Tibial nerve (tissue), 3 donors: ENCODE data around the gene SASS6.

Source experiments
- POLR2A ChIP-seq, 2 donors: fragments of 450-650 bp; IDR thresholded peaks; one replicate each; pipeline ENCODE4 v1.6.1; 2017; ENCODE audit warnings: antibody characterized with exemption in 2 of 2, mild to moderate bottlenecking in 2 of 2, moderate library complexity in 2 of 2
- TF ChIP-seq, protein P1 (sequence below), 5 experiments: fragments of 200-600 bp in 3 of 5; fragments of 450-650 bp in 2 of 5; sonication (generic) in 3 of 5; IDR thresholded peaks; one replicate each; pipeline ENCODE4 v1.5.1; 2016 to 2019; ENCODE audit warnings: antibody characterized with exemption in 5 of 5, mild to moderate bottlenecking in 3 of 5, moderate library complexity in 2 of 5

DNA sequence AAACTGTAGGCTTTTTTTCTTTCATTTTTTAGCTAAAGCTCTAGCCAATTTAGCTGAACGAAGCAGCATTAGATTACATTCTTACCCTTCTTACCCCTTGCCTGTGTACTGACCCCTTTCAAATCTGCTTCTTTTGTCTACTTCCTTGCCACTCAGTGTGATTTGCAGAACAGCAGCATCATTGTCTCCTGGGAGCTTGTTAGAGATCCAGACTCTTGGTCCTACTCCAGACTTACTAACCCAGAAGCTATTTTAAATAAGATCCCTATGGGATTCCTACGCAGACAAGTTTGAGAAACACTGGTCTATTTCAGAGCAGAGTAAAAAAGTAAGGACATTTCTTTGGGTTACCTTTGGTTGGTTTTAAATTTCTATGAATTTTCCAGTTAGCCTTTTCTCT, 31.5 kb upstream of the SASS6 start:
- no peak for TF ChIP-seq POLR2A (IDR thresholded peaks at IDR 0.05)
- TF ChIP-seq, protein P1, sequence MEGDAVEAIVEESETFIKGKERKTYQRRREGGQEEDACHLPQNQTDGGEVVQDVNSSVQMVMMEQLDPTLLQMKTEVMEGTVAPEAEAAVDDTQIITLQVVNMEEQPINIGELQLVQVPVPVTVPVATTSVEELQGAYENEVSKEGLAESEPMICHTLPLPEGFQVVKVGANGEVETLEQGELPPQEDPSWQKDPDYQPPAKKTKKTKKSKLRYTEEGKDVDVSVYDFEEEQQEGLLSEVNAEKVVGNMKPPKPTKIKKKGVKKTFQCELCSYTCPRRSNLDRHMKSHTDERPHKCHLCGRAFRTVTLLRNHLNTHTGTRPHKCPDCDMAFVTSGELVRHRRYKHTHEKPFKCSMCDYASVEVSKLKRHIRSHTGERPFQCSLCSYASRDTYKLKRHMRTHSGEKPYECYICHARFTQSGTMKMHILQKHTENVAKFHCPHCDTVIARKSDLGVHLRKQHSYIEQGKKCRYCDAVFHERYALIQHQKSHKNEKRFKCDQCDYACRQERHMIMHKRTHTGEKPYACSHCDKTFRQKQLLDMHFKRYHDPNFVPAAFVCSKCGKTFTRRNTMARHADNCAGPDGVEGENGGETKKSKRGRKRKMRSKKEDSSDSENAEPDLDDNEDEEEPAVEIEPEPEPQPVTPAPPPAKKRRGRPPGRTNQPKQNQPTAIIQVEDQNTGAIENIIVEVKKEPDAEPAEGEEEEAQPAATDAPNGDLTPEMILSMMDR (IDR thresholded peaks at IDR 0.05): no peak
